ENCODE results near the gene LGALS9.
A peak's percentile ranks its signal among the peaks of the same experiment; 100 is the strongest.

Gene LGALS9

GRCh38 chr17:27630607-27631410 is at the start of gene LGALS9:
Gene LGALS9, plus strand, starts transcription at chr17:27631188. Its CDS starts 78 bp downstream, at chr17:27631266.
- FAIRE-seq: no peak

GRCh38 chr17:27582696-27583095 is 48.3 kb upstream of the LGALS9 start:
- FAIRE-seq: no peak

GRCh38 chr17:27585153-27585681 is 45.8 kb upstream of the LGALS9 start:
- FAIRE-seq: no peak

- no peak for FAIRE-seq
These were observed 45.2 kb upstream of the LGALS9 start for GRCh38 chr17:27585792-27586191.

- FAIRE-seq: no peak
These were observed 44.7 kb upstream of the LGALS9 start for GRCh38 chr17:27586203-27586721.

- no peak for FAIRE-seq
These were observed 42.6 kb upstream of the LGALS9 start for GRCh38 chr17:27588354-27588753.

GRCh38 chr17:27590864-27591263 is 40.1 kb upstream of the LGALS9 start:
- FAIRE-seq: no peak

- FAIRE-seq: no peak
These were observed 39.0 kb upstream of the LGALS9 start for GRCh38 chr17:27591986-27592385.

- FAIRE-seq: no peak
These were observed 37.6 kb upstream of the LGALS9 start for GRCh38 chr17:27593232-27593856.

- no peak for FAIRE-seq
These were observed 37.1 kb upstream of the LGALS9 start for GRCh38 chr17:27593857-27594255.

- no peak for FAIRE-seq
These were observed 35.8 kb upstream of the LGALS9 start for GRCh38 chr17:27595208-27595607.

- no peak for FAIRE-seq
These were observed 34.9 kb upstream of the LGALS9 start for GRCh38 chr17:27596096-27596495.

- FAIRE-seq: no peak
These were observed 34.3 kb upstream of the LGALS9 start for GRCh38 chr17:27596566-27597187.

GRCh38 chr17:27597188-27597580 is 33.8 kb upstream of the LGALS9 start:
- FAIRE-seq: no peak

- no peak for FAIRE-seq
These were observed 33.1 kb upstream of the LGALS9 start for GRCh38 chr17:27597783-27598320.

GRCh38 chr17:27598337-27599050 is 32.5 kb upstream of the LGALS9 start:
- FAIRE-seq: no peak

GRCh38 chr17:27600471-27600870 is 30.5 kb upstream of the LGALS9 start:
- no peak for FAIRE-seq

- peak; percentile 66 for FAIRE-seq
These were observed 29.7 kb upstream of the LGALS9 start for GRCh38 chr17:27601069-27601974.

- FAIRE-seq: no peak
These were observed 29.0 kb upstream of the LGALS9 start for GRCh38 chr17:27601975-27602302.

- FAIRE-seq: no peak
These were observed 28.1 kb upstream of the LGALS9 start for GRCh38 chr17:27602721-27603420.

GRCh38 chr17:27603421-27603770 is 27.6 kb upstream of the LGALS9 start:
- FAIRE-seq: no peak
